ENCODE measurements around the gene MBD5.

- TF ChIP-seq CBFB (CRISPR knock-in tag; IDR thresholded peaks at IDR 0.05; ENCODE audit: low read depth) (no peak), SP1 (CRISPR knock-in tag; conservative IDR thresholded peaks at IDR 0.05) (no peak), CTCF (IDR thresholded peaks at IDR 0.05) (no peak), PREB (CRISPR knock-in tag; IDR thresholded peaks at IDR 0.05; ENCODE audit: borderline replicate concordance) (no peak)
Measured at GRCh38 chr2:148221166-148221565, 200.3 kb downstream of the MBD5 start.
